HepG2 (cell line): ENCODE results near the gene C19orf47. TPM values are rescaled to one million over a fixed set of nuclear protein-coding genes. Genes with fewer than 3 reads are reported as not detected.

Experiments used
- ATAC-seq: fragments of 200-7000 bp; cut with Tn5 transposase; 3 replicates; pipeline ENCODE4 v1.9.1; 2020; ENCODE audit warnings: mild to moderate bottlenecking, moderate library complexity
- BruUV-seq: library from RNA; stranded (reverse); fragments of 400-500 nt; replicated peaks from 2 replicates; lab custom pipeline; 2021; lab: Mats Ljungman, UMichigan
- CTCF ChIA-PET: fragments of 300-600 bp; formaldehyde crosslinking; extraction: SDS; loops from one replicate; lab custom pipeline; 2021; ENCODE audit warnings: low total read pairs, inconsistent platforms, low intra/inter-chr PET ratio; lab: Yijun Ruan, JAX
- POLR2A ChIA-PET: fragments of 350-600 bp; sonication (Branson Sonifier 250); formaldehyde crosslinking; loops from one replicate; lab custom pipeline; 2020; ENCODE audit warnings: antibody characterized with exemption, inconsistent platforms; lab: Yijun Ruan, JAX
- DNase-seq: peaks from one replicate; pipeline ENCODE4 v3.0.0-alpha.2; 2015; ENCODE audit warnings: low spot score
- FAIRE-seq: peaks from 3 replicates; lab custom pipeline; 2011; peaks lifted over from hg19 to GRCh38; lab: Jason Lieb, UNC
- H2AFZ ChIP-seq: one replicate; pipeline ENCODE4 v1.6.1; 2011; ENCODE audit warnings: low read length, inconsistent platforms
- H3K27ac ChIP-seq: fragments of 300-600 bp; 3 replicates; pipeline ENCODE4 v1.8.0; 2011; ENCODE audit warnings: mixed run types, mild to moderate bottlenecking, mixed read lengths, low read length, inconsistent platforms; ENCODE audit not compliant: insufficient read depth; ENCODE audit errors: extremely low read length
- H3K27me3 ChIP-seq, 2 experiments: fragments of 200-600 bp in 1 of 2; 2 replicates in 1 of 2; 3 replicates in 1 of 2; pipeline versions ENCODE4 v1.6.0 to v1.8.0; 2011; ENCODE audit warnings: low read length in 2 of 2, mild to moderate bottlenecking in 2 of 2, moderate library complexity in 2 of 2, inconsistent platforms in 1 of 2; ENCODE audit not compliant: insufficient read depth in 2 of 2, control insufficient read depth in 1 of 2
- H3K36me3 ChIP-seq, 2 experiments: fragments of 200-600 bp in 1 of 2; replicated peaks in 1 of 2; 2 replicates in 1 of 2; 3 replicates in 1 of 2; pipeline versions ENCODE4 v1.5.1 to v1.8.0; 2011; ENCODE audit warnings: low read length in 2 of 2, inconsistent platforms in 1 of 2; ENCODE audit not compliant: insufficient read depth in 2 of 2, control insufficient read depth in 1 of 2
- H3K4me1 ChIP-seq: 2 replicates; pipeline ENCODE4 v1.5.1; 2012; ENCODE audit warnings: low read length, inconsistent platforms; ENCODE audit not compliant: insufficient read depth
- H3K4me2 ChIP-seq: 2 replicates; pipeline ENCODE4 v1.6.0; 2011; ENCODE audit warnings: low read depth, low read length, inconsistent platforms
- H3K4me3 ChIP-seq, 3 experiments: fragments of 200-600 bp in 1 of 3; sonication (generic), shearing (Covaris generic) in 1 of 3; replicated peaks in 1 of 3; 2 replicates each; pipeline ENCODE4 v1.5.1; 2011 to 2016; ENCODE audit warnings: low read length in 3 of 3, inconsistent platforms in 2 of 3, low read depth in 2 of 3, mild to moderate bottlenecking in 2 of 3, control low read depth in 1 of 3, mixed read lengths in 1 of 3; ENCODE audit not compliant: insufficient read depth in 1 of 3
- H3K79me2 ChIP-seq: one replicate; pipeline ENCODE4 v1.6.1; 2011; ENCODE audit warnings: low read length, inconsistent platforms; ENCODE audit not compliant: insufficient read depth
- H3K9ac ChIP-seq: 2 replicates; pipeline ENCODE4 v1.6.0; 2011; ENCODE audit warnings: mild to moderate bottlenecking, low read depth, low read length, inconsistent platforms; ENCODE audit not compliant: insufficient read depth
- H3K9me3 ChIP-seq: 2 replicates; pipeline ENCODE4 v1.5.1; 2012; ENCODE audit warnings: mild to moderate bottlenecking, low read length
- H4K20me1 ChIP-seq: 2 replicates; pipeline ENCODE4 v1.6.0; 2011; ENCODE audit warnings: inconsistent platforms, mild to moderate bottlenecking, low read length, moderate library complexity; ENCODE audit not compliant: insufficient read depth
- CERS6 ChIP-seq: sonication (generic); formaldehyde crosslinking; IDR thresholded peaks from 2 replicates; pipeline ENCODE4 v1.5.0; 2020; ENCODE audit warnings: missing genetic modification reagents
- FOXA1 ChIP-seq, 2 experiments: fragments of 450-650 bp in 1 of 2; sonication (generic) in 1 of 2; formaldehyde crosslinking in 1 of 2; IDR thresholded peaks; 2 replicates each; pipeline versions ENCODE4 v1.4.0 to v1.6.1; 2016 to 2020; ENCODE audit warnings: missing genetic modification reagents in 1 of 2
- HMG20B ChIP-seq: conservative IDR thresholded peaks from 2 replicates; pipeline ENCODE4 v1.6.1; 2016; ENCODE audit warnings: missing genetic modification reagents, missing compliant biosample characterization
- JUND ChIP-seq: sonication (generic); formaldehyde crosslinking; IDR thresholded peaks from 2 replicates; pipeline ENCODE4 v1.8.0; 2022; ENCODE audit warnings: mild to moderate bottlenecking, missing genetic modification reagents
- PRDM4 ChIP-seq: sonication (generic); formaldehyde crosslinking; IDR thresholded peaks from 2 replicates; pipeline ENCODE4 v1.9.0; 2021; ENCODE audit warnings: missing genetic modification reagents, borderline replicate concordance
- SRSF1 ChIP-seq: fragments of 200-400 bp; formaldehyde crosslinking; optimal IDR thresholded peaks from 2 replicates; pipeline ENCODE3; 2017; ENCODE audit warnings: mild to moderate bottlenecking, low read depth, low read length, moderate library complexity
- SUZ12 ChIP-seq: fragments of 150-350 bp; IDR thresholded peaks from 2 replicates; pipeline ENCODE4 v1.6.1; 2014; ENCODE audit warnings: low read depth, low read length
- ZNF205 ChIP-seq: IDR thresholded peaks from 2 replicates; pipeline ENCODE4 v1.6.1; 2018; ENCODE audit warnings: missing biosample characterization, missing genetic modification reagents
- ZNF557 ChIP-seq: sonication (generic); formaldehyde crosslinking; IDR thresholded peaks from 2 replicates; pipeline ENCODE4 v1.4.0; 2020; ENCODE audit warnings: missing genetic modification reagents
- ZNF646 ChIP-seq: sonication (generic); formaldehyde crosslinking; IDR thresholded peaks from 2 replicates; pipeline ENCODE4 v1.9.0; 2021; ENCODE audit warnings: mild to moderate bottlenecking, missing genetic modification reagents
- ZNF768 ChIP-seq: sonication (generic); formaldehyde crosslinking; IDR thresholded peaks from 2 replicates; pipeline ENCODE4 v1.4.0; 2020; ENCODE audit warnings: missing genetic modification reagents
- whole genome bisulfite sequencing: methylation state at CpG from one replicate; pipeline ENCODE4 v1.1.6; 2017; ENCODE audit warnings: low lambda C conversion rate; 5-methylcytosine and 5-hydroxymethylcytosine counted together
- in situ Hi-C: cut with HindIII; loops from 2 replicates; pipeline ENCODE4 v1.10.0; 2017; ENCODE audit warnings: low pct_unique_long_range_greater_than_20kb; ENCODE audit not compliant: extremely low pct_ligation_motif_present
- intact Hi-C: fragments of 100-400 bp; cut with micrococcal nuclease; formaldehyde crosslinking; loops from one replicate; pipeline ENCODE4 v1.10.0; 2022; ENCODE audit not compliant: unreplicated experiment
- polyA plus RNA-seq, 8 experiments: library from polyadenylated mRNA; depleted of rRNA in 3 of 8; stranded (reverse) in 7 of 8; unstranded in 1 of 8; fragments of >200 nt; fragmentation: Illumina TruSeq in 4 of 8; extraction: Trizol in 4 of 8; gene quantifications; 2 replicates each; pipeline versions ENCODE4 v1.2.1 to v1.2.3, GENCODE V29; 2011 to 2016; ENCODE audit warnings: low read depth in 4 of 8, missing spikeins in 1 of 8, mixed read lengths in 1 of 8; ENCODE audit not compliant: insufficient read depth in 1 of 8
- total RNA-seq, 5 experiments: library from RNA; depleted of rRNA; stranded (reverse); fragments of >200 nt; fragmentation: Illumina TruSeq; extraction: Trizol; gene quantifications; 2 replicates each; pipeline ENCODE4 v1.2.3, GENCODE V29; 2016; ENCODE audit warnings: low read depth in 1 of 5
- TF ChIP-seq, protein P1 (sequence below): IDR thresholded peaks from 2 replicates; pipeline ENCODE4 v1.6.1; 2012; ENCODE audit warnings: low read depth, low read length, improper control_type of control experiment
- TF ChIP-seq, protein P2 (sequence below): sonication (generic); formaldehyde crosslinking; IDR thresholded peaks from 2 replicates; pipeline ENCODE4 v1.5.0; 2020; ENCODE audit warnings: missing genetic modification reagents

Gene C19orf47
- total and polyA plus RNA-seq, 2 of the 13 experiments (the other 11 are each of a cell fraction or from before 2014, with no cell fraction given), result 8.1 to 10.6 TPM

GRCh38 chr19:40365010-40365409 is 16.8 kb upstream of the C19orf47 start:
- Histone ChIP-seq H3K9me3 (no peaks in the 10 kb centered on the region), H3K36me3 (peaks cover 3 to 12% of the 10 kb centered on the region in 2 experiments; a peak in 3 of 5 replicates), H3K27ac (no peak overlapping the region), H4K20me1 (no peaks in the 10 kb centered on the region), H3K27me3 (no peaks in the 10 kb centered on the region), H3K4me3 (no peak overlapping the region), H3K9ac (no peak overlapping the region), H3K4me2 (no peak overlapping the region), H3K4me1 (no peaks in the 10 kb centered on the region), H3K79me2 (no peaks in the 10 kb centered on the region), H2AFZ (no peak overlapping the region)
- FAIRE-seq, result no peak
- no TSS peak for BruUV-seq
- intact Hi-C loops, result no loop called here
- POLR2A ChIA-PET, result no interaction called here
- no peak for ATAC-seq
- WGBS, result 100% methylated on average over 3 of the region's 3 CpGs
- DNase-seq, result no peak
- CTCF ChIA-PET, result no interaction called here
- in situ Hi-C loops, result no loop called here
- no peak for TF ChIP-seq CERS6 (CRISPR knock-in tag)
- no peak for TF ChIP-seq ZNF557 (CRISPR knock-in tag)
- no peak for TF ChIP-seq FOXA1 (IDR thresholded peaks at IDR 0.05)
- TF ChIP-seq FOXA1 (CRISPR knock-in tag; IDR thresholded peaks at IDR 0.05), result no peak
- no peak for TF ChIP-seq ZNF646 (CRISPR knock-in tag)
- TF ChIP-seq, protein P1, sequence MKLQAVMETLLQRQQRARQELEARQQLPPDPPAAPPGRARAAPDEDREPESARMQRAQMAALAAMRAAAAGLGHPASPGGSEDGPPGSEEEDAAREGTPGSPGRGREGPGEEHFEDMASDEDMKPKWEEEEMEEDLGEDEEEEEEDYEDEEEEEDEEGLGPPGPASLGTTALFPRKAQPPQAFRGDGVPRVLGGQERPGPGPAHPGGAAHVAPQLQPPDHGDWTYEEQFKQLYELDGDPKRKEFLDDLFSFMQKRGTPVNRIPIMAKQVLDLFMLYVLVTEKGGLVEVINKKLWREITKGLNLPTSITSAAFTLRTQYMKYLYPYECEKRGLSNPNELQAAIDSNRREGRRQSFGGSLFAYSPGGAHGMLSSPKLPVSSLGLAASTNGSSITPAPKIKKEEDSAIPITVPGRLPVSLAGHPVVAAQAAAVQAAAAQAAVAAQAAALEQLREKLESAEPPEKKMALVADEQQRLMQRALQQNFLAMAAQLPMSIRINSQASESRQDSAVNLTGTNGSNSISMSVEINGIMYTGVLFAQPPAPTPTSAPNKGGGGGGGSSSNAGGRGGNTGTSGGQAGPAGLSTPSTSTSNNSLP, result no peak
- no peak for TF ChIP-seq HMG20B (CRISPR knock-in tag)
- no peak for TF ChIP-seq SUZ12
- TF ChIP-seq ZNF768 (CRISPR knock-in tag), result no peak
- no peak for TF ChIP-seq JUND (CRISPR knock-in tag)
- TF ChIP-seq, protein P2, sequence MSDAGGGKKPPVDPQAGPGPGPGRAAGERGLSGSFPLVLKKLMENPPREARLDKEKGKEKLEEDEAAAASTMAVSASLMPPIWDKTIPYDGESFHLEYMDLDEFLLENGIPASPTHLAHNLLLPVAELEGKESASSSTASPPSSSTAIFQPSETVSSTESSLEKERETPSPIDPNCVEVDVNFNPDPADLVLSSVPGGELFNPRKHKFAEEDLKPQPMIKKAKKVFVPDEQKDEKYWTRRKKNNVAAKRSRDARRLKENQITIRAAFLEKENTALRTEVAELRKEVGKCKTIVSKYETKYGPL (CRISPR knock-in tag), result no peak
- no peak for TF ChIP-seq PRDM4
- no peak for TF ChIP-seq ZNF205 (CRISPR knock-in tag)
- no peak for TF ChIP-seq SRSF1
